NCI-H446 (cell line): ENCODE data around the gene KDM4B.

Experiments used
- DNase-seq, 2 experiments: peaks; one replicate each; lab custom pipeline; 2025; lab: John Stamatoyannopoulos, UW

KDM4B gene

GRCh38 chr19:4984438-4984990, 15.6 kb downstream of the KDM4B start:
- no peak for DNase-seq

DNA sequence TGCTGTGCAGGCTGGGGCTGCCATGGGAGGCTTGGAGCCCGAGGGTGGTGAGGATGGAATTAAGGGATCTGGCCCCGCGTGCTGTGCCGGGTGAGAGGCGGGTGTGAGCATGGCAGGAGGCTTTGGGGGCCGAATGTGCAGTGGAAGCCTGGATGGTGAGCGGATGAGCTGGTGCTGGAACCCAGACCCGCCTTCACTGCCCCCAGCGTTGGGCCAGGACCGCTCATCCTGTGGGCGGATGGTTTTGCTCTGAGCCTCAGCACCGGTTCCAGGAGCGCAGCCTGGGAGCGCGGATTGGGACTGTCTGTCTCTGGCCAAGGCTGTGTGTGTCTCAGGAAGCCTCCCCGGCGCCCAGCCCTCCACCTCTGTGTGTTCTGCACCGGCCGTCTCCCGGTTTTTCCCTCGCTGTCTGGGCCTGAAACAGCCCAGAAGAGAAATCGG, 16.7 kb downstream of the KDM4B start:
- no peak for DNase-seq

DNA sequence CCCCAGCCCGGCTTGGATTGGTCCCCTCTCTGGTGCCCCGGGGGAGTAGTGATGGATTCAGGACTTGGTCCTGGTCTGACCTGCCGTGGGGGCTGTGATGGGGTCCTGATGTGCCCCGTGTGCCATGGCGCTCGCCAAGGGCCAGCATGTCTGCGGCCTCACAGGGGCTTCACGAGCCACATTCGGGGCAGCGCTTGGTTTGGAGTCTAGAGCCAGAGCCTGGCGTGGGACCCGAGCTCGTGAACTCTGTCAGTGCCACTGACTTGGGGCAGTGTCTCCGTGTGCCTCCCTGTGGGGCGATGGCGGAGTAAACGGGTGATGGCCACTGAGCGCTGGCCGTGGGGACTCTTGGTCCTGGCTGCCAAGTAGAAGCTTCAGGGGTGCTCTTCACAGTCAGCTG, 17.1 kb downstream of the KDM4B start:
- DNase-seq = no peak

DNA sequence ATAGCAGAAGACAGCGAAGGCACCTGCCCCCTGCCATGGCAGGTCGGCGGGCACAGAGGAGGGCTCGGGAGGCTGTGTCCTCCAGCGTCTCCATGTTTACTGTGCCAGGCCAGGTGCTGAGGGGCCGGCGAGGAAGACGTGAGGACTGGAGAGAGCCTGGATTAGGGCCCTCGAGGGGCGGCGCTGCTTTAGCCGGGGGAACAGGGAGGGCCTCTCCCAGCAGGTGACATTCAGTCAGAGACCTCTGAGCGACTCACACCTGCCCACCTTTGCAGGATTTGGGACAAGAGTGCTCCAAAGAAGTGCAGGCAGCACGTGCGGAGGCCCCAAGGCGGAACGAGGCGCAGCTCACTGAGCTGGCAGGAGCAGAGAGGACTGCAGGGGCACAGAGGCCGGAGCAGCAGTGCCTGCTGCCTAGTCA, 17.6 kb downstream of the KDM4B start:
- DNase-seq = no peak

- no peak for DNase-seq
These were observed 18.3 kb downstream of the KDM4B start for GRCh38 chr19:4987256-4987655.

GRCh38 chr19:4987692-4988370, 18.9 kb downstream of the KDM4B start:
- DNase-seq = no peak

DNA sequence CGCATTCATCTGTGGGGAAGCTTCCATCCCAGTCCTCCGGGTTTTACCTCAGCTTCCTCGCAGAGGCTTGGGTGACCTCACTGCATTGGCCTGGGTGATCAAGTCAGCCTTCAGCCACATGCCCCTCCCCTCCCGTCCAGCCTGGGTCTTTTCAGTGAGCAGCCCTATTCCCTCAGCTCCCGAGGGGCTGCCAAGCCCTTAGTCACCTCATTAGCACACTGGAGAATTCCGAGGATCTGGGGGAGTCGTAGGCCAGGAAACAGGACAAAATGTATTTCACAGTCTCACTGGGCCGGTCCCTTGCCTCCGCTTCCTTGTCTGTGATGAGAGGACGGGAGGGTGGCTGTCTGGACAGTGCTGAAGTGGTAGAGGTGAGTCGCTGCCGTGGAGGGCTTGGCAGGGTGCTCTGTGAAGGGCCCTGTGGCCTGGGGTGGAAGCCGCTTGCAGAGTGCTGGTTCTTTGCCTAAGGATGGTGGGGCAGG, 19.9 kb downstream of the KDM4B start:
- no peak for DNase-seq

- DNase-seq = no peak
These were observed 21.4 kb downstream of the KDM4B start for GRCh38 chr19:4990306-4990705.

DNA sequence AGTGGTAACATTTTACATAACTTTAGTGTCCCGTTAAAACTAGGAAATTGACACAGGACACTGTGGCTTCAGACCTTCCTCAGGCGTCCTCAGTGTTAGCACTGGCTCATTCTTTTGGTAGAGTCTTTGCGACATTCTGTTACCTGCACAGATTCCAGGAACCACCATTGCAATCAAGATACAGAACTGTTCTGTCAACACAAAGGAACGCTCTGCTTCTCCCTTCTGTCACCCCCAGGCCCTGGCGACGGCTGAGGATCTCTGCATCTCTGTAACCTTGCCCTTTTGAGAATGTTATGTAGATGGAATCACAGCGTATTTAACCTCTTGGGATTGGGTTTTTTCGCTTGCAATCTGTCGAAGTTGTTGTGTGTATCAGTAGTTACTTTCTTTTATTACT, 22.6 kb downstream of the KDM4B start:
- no peak for DNase-seq

DNA sequence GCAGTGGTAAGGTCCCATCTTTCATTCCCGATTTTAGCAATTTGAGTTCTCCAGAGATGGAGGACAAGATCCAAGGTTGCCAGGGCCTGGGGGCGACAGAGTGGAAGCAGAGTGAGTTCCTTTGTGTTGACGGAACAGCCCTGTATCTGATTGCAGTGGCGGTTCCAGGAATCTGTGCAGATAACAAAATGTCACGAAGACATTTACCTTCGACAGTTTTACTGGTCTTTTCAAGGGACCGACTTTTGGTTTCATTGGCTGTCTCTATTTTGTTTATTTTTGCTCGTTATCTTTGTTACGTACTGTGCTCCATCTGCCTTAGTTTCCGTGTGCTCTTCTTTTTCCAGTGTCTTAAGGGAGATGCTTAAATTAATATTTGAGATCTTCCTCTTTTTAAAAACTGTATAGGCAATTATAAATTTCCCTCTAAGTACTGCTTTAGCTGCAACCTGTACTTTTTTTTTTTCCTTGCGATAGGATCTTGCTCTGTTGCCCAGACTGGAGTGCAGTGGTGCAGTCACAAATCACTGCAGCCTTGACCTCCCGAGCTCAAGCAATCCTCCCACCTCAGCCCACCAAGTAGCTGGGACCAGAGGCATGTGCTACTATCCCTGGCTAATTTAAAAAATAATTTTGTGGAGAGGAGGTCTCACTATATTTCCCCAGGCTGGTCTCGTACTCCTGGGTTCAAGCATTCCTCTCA, 23.2 kb downstream of the KDM4B start:
- no peak for DNase-seq

DNA sequence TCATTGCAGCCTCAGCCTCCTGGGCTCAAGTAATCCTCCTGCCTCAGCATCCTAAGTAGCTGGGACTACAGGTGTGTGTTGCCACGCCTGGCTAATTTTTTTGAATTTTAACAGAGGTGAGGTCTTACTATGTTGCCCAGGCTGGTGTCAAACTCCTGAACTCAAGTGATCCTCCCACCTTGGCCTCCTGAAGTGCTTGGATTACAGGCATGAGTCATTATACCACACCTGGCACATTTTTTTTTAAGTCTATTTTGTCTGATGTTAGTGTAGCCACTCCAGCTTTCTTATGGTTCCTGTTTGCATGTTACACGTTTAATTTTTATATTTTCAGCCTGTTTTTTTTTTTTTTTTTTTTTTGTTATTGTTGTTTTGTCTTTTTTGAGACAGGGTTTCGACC, 24.8 kb downstream of the KDM4B start:
- no peak for DNase-seq

- DNase-seq = no peak
These were observed 27.8 kb downstream of the KDM4B start for GRCh38 chr19:4996701-4997100.

DNA sequence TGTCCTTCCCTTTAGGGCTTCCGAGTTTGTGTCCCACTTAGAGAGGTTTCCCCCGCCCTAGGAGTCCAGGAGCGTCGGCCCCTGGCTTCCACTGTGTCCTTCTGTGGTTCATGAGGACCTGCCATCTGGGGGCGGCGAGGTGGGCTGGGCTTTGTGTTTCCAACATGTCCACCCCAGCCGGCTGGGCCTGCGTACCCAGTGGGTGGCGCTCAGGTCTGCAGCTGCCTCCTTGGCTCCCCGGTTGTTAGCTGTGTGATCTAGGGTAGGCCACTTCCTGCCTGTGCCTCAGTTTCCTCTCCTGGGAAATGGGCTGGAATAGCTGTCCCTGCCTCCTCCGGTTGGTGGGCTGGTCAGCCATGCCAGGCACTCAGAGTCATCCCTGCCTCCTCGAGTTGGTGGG, 28.4 kb downstream of the KDM4B start:
- no peak for DNase-seq

DNA sequence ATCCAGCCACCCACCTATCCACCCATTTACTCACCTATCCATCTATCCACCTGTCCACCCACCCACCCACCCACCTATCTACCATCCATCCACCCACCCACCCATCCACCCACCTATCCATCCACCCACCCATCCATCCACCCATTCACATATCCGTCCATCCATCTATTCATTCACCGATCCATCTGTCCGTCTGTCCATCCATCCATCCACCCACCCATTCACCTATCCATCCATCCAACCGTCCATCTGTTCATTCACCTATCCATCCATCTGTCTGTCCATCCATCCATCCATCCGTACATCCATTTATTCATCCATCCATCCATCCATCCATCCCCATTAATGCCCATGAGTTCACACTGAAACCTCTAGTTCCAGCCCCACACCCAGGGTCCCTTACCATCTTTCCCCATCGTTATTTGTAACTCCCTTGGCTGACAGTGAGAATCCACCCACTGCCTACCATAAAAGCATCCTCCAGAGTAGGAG, 31.3 kb downstream of the KDM4B start:
- DNase-seq = no peak

DNA sequence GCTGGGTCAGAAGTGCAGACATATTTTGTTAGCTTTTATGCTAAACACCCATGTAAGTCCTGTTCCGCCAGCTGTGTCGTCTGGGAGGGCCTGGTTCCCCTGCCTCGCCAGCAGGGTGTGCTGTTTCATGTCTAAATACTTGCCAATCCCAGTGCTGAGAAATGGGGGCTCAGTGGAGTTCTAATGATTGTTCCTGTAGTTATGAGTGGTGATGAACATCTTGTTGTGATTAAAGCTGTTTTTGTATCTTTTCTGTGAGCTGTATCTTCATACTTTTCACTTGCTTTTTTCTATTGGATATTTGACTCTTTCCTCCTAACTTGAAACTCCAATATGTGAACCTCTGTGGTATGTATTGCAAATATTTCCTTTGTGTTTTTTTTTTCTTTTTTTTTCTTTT, 32.7 kb downstream of the KDM4B start:
- peak in 1 of 2 experiments; percentile 48 for DNase-seq

- no peak for DNase-seq
These were observed 33.2 kb downstream of the KDM4B start for GRCh38 chr19:5002143-5002542.

DNA sequence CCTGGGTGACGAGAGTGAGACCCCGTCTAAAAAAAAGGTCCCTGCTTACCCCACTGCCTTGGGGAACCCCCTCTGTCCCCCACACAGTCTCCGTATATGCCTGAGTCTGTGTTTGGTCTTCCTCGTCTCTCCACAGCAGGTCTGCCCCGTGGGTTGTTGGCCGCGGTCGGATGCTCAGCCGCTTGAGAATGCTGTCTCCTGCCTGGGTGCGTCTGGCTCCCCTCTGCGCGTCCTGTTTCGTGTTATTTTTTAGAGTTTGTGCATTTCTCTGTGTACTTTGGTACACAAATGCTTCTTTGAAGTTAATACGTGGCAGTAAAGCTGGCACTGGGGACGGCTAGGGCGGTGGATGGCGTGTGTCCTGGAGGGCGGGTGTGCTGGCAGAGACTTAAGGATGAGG, 34.9 kb downstream of the KDM4B start:
- DNase-seq = no peak

GRCh38 chr19:5005096-5005495, 36.2 kb downstream of the KDM4B start:
- no peak for DNase-seq

DNA sequence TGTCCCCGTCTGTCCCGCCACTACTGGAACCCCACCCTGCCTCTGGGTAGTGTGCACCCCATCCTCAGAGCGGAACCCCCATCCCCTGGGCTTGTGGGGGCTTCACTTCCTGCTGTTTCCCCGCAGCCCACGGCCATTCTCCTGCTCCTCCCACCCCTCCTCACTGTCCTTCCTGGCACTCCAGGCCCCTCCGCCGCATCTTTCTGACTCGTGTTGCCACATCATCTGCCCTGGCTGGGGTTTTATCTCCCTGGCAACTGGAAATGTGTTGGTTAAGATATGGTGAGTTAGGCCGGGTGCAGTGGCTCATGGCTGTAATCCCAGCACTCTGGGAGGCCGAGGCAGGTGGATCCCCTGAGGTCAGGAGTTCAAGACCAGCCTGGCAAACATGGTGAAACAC, 37.3 kb downstream of the KDM4B start:
- DNase-seq = no peak

GRCh38 chr19:5006821-5007220, 37.9 kb downstream of the KDM4B start:
- DNase-seq = no peak

DNA sequence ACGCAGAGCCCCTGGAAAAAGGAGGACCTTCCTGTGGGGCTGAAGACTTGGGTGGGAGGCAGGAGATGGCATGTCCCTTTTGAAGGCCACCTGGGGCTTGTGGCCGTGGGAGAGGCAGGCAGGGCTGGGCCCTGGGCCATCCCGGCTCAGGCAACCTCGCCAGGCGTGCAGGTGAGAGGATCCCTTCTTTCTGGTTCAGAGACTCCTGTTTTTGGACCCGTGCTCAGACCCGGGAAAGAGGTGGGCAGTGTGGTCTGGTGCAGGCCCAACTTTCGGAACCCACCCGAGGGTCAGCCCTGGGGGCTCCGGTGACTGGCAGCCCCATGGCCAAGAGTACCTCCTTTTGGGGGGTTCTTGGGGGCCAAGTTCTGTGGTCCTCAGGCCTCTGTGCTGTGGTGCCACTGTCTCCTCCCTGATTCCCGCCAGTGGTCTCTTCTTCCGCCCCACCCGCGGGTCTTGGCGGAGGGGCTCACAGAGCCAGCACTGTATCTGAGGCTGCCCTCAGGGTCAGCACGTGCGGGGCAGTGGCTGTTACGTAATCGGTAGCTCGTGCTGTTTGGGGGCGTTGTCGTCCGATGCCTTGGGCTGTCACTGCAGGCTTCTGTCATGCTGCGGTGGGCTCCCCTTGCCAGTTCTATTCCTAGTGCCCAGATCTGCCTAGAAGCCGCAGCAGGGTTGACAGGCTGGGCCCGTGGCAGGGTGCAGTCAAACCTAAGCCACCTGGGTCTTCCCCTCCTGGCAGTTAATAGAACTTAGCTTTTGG, 42.7 kb downstream of the KDM4B start:
- no peak for DNase-seq

DNA sequence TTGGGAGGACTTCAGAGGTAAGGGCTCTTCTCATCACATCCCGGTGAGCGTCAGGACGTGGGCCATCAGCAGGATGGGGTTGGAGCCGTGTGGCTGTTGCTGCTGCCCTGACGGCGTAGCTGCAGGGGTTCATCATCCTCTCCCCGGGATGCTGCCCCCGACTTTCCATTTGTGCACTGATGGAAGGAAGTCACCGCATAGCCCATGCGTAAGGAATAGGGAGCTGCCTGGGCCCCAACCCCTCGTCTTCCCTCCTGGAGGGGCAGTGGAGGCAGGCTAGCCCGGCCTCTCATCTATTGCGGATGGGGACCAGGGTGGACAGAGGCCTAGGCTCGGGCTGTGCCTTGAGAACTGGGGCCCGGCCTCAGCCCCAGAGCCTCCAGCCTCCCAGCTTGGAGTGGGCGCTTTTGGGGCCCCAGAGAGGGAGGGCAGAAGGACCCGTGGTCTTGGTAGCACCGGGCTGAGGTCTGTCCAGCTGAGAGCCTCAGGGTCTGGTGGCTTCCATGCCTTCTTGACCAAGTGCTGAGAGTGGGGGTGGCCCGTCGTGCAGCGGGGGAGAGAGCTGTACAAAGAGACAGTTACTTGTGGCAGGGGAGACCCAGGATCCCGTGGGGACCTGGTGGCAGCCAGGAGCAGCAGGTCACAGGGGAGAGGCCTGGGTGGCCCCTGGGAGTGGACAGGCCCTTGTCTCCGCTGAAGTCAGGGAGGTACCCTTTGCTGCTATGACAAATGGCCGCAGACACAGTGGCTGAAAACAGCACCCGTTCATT, 44.0 kb downstream of the KDM4B start:
- DNase-seq = no peak
